Vagina (tissue), 2 donors: ENCODE results near the gene EPHA10.

ENCODE experiments used
- POLR2A ChIP-seq, 2 donors: fragments of 450-650 bp; IDR thresholded peaks; one replicate each; pipeline ENCODE4 v1.6.1; 2017; ENCODE audit warnings: antibody characterized with exemption in 2 of 2, mild to moderate bottlenecking in 2 of 2, moderate library complexity in 2 of 2
- TF ChIP-seq, protein P1 (sequence below), 3 experiments: fragments of 450-650 bp in 2 of 3; fragments of 200-600 bp in 1 of 3; sonication (generic) in 1 of 3; IDR thresholded peaks; one replicate each; pipeline ENCODE4 v1.5.1; 2017 to 2019; ENCODE audit warnings: antibody characterized with exemption in 3 of 3, mild to moderate bottlenecking in 2 of 3, moderate library complexity in 2 of 3

DNA sequence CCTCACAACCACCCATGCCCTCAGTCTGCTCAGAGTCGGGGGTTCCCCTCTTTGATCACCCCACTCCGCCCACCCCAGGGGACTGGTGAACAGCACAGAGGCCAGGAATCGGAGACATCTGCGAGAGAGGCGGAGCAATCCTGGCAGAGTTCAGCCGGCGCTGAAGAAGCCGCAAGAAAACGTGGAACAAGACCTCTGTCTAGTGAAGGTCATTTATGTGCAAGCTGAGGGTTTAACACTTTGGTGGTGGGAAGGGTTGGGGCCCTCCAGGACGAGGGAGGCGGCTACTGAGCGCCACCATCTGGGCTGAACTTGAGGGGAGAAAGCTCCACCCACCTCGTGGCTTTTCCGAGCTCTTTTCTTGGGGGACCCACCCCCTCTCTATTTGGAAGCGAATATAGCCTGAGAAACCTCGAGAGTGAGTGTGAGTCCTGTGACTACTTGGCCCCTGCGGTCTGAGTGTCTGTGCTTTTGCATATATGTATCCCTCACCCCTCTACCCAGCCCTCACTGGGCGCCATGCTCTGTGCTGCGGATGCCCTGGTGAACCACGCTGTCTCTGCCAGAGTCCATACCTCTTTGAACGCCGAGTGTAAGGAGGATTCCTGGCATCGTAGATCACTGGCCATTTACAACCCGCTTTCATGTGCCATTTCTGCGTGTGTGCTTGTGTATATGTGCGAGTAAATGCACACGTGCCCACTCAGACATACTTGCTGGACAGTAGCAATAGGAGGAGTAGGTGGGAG, 1.2 kb upstream of the EPHA10 start:
- TF ChIP-seq, protein P1, sequence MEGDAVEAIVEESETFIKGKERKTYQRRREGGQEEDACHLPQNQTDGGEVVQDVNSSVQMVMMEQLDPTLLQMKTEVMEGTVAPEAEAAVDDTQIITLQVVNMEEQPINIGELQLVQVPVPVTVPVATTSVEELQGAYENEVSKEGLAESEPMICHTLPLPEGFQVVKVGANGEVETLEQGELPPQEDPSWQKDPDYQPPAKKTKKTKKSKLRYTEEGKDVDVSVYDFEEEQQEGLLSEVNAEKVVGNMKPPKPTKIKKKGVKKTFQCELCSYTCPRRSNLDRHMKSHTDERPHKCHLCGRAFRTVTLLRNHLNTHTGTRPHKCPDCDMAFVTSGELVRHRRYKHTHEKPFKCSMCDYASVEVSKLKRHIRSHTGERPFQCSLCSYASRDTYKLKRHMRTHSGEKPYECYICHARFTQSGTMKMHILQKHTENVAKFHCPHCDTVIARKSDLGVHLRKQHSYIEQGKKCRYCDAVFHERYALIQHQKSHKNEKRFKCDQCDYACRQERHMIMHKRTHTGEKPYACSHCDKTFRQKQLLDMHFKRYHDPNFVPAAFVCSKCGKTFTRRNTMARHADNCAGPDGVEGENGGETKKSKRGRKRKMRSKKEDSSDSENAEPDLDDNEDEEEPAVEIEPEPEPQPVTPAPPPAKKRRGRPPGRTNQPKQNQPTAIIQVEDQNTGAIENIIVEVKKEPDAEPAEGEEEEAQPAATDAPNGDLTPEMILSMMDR (IDR thresholded peaks at IDR 0.05) = no peak
- no peak for TF ChIP-seq POLR2A (IDR thresholded peaks at IDR 0.05)
